CMK (cell line): ENCODE data around the gene ABHD18.
"Not testable (repeated sequence)": the region's sequence is repeated elsewhere in the genome, so short reads cannot be mapped to it uniquely, and the experiment has no call there.

Experiments used
- DNase-seq: peaks from one replicate; pipeline ENCODE4 v3.0.0-alpha.2; 2010; ENCODE audit warnings: low read depth

The ABHD18 gene

DNA sequence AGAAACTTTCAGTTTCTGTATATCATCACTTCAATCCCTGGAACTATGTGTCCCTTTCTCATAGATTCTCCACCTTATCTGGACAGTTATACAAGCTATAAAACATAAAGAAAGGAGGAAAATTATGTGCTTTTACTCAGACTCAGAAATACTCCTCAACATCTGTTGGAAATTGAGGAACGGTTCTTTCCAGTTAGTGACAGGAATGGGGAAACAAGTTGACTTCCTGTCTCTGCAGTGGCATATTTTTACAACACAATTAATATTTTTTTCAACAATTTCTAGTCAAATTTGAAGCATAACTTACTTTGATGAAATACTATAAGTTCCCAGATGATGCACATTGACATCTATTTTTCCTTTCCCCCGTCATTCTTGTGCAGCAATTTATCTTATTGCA, 27.9 kb downstream of the ABHD18 start:
- DNase-seq, result no peak

DNA sequence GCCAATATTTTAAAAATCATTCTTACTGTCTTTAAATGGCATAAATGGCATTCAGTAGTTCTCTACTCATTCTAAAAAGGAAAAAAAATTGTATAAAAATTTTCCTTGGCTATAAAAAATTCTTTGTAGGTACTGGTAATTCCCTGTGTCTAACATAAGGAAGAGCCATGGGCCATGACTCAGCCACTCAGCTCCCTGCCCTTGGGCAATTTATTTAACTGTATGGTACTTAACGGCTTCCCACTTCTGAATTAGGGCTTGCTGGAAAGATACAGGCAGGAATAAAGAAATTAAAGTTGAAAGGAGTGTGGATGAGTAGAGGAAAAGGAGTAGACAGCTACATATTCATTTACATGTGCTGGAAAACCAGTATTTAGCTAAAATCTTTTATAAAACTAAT, 30.6 kb downstream of the ABHD18 start:
- DNase-seq, result no peak

DNA sequence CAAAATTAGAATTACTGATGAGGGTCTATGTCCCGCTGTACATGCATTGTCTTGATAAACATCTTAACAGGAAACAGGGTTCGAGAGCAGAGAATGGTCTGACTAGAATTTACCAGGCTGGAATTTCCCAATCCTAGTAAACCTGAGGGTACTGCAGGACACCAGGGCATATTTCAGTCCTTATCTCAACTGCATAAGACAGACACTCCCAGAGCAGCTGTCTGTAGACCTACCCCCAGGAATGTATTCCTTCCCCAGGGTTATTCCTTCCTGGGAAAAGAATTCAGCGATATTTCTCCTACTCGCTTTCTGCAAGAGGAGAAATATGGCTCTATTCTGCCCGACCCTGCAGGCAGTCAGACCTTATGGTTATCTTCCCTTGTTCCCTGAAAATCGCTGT, 31.3 kb downstream of the ABHD18 start:
- not testable (repeated sequence) for DNase-seq

DNA sequence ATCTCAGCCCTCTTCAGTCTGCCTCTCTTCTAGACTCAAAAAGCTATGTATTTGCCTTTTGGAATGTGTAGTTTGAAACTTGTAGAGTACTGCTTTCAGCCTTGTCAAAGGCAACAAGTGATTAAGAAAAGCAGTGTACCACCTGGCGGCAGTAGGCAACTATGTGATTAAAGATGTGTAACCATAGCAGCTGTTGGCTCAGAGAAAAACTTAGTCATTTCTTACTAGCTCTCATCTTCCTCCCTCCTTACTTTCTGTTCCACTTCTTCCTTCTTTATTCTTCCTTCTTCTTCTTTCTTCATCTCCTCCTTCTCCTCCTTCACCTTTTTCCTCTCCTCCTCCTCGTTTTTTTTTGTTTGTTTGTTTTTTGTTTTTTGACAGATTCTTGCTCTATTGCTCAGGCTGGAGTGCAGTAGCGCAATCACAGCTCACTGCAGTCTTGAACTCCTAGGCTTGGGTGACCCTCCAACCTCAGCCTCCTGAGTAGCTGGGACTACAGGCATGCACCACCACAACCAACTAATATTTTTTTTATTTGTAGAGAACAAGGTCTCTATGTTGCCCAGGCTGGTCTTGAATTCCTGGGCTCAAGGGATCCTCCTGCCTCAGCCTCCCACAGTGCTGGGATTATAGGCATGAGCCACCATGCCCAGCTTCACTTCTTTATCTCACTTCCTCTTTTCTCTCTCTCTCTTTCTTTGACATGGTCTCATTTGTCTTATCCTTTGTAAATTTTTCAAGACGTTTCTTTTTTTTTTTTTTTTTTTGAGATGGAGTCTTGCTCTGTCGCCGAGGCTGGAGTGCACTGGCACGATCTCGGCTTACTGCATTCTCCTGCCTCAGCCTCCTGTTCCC, 32.6 kb downstream of the ABHD18 start:
- no peak for DNase-seq

DNA sequence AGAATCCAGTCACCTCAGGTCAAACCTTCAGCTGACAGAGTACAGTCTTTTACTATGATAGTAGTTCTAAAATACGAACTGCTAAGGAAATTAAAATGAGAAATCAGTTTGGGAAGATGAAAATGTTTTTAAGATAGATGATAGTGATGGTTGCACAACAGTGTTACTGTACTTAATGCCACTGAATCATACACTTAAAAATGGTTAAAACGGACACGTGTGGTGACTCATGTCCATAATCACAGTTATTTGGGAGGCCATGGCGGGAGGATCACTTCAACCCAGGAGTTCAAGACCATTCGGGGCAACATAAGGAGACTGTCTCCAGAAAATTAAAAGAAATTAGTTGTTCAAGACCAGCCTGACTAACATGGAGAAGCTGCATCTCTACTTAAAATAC, 41.4 kb downstream of the ABHD18 start:
- DNase-seq, result no peak

DNA sequence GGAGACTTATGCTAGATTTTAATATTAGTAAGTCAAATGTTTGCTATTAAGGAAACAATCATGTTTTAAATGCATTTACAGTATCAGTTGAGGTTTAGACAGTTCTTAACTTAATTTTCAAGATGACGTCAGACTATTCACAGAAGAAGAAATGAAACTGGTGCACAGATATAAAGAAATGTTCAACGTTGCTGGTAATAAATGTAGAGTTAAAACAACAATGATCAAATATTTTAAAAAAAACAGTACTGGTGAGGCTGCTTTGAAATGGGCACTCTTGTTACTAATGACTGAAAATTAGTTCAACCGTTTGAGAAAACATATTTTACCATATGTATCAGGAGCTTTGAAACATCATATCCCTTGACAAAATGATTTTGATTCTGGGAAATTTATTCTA, 44.2 kb downstream of the ABHD18 start:
- DNase-seq, result no peak

DNA sequence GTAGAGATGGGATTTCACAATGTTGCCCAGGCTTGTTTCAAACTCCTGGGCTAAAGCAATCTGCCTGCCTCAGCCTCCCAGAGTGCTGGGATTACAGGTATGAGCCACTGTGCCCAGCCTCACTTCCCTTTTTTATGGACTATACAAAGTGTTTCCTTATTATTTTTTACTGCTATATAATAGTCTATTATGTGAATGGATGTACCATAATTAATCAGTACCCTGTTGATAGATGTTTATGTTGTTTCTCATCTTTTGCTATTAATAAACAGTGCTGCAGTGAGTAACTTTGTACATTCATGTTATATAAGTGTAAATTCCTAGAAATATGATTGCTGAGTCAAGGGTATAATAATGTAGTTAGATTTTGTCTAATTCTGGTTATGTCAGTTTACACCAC, 60.1 kb downstream of the ABHD18 start:
- DNase-seq, result no peak

DNA sequence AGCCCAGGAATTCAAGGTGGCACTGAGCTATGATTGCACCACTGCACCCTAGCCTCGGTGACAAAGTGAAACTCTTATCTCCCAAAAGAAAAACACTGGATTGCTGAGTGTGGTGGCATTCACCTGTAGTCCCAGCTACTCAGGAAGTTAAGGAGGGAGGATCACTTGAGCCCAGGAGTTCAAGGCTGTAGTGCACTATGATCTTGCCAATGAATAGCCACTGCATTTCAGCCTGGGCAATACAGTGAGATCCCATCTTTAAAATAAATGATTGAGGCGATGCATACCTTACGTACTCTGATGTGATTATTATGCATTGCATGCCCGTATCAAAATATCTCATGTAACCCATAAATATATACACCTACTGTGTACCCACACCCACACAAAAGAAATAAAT, 64.7 kb downstream of the ABHD18 start:
- no peak for DNase-seq

DNA sequence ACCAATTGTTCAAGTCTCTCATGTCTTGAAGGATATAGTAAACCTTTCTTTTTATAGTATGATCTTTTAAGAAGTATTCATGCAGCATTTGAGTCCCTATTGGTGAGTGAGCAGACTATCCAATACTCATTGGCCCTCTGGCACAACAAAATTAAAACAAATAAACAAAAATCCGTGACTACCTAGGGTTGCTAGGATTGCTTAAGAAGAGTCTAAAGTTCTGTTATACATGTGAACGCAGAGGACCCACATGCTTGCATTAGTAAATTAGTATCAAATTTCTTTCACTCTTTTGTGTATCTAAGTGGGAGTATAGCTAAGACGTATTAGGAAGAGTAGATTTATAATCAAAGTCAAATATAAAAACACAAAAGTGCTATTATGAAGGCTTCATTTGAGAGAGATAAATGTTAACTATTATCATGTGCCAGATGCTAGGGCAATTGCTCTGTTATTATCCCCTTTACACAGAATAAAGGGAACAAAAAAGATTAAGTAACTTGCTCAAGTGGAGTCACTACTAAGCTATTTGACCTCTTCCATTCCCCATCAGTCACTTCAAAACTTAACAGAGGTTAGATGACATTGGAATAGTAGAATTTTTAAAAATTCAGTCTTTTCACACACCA, 66.7 kb downstream of the ABHD18 start:
- no peak for DNase-seq

DNA sequence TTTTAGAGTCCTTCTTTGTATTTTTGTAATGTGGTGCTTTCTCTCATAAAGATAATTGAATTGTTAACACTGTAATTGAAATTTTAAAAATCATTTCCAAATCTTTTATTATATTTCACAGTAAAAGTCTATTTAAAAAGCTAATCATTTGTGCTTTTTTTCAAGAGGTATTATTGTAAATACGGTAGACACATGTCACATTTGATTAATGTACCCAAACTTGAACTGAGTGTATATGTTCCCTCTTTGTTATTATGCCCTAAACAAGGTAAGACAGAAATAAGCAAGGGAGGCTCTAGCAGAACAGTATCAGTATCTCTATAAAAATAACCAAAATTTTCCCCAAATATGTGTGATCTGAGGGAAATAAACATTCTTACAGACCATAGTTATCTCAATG, 74.4 kb downstream of the ABHD18 start:
- DNase-seq, result no peak

DNA sequence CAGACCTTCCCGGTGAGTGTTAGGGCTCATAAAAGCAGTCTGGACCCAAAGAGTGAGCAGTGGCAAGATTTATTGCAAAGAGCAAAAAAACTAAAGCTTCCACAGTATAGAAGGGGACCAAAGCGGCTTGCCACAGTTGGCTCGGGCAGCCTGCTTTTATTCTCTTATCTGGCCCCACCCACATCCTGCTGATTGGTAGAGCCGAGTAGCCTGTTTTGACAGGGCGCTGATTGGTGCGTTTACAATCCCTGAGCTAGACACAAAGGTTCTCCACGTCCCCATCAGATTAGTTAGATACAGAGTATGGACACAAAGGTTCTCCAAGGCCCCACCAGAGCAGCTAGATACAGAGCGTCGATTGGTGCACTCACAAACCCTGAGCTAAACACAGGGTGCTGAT, 81.8 kb downstream of the ABHD18 start:
- DNase-seq, result not testable (repeated sequence)

DNA sequence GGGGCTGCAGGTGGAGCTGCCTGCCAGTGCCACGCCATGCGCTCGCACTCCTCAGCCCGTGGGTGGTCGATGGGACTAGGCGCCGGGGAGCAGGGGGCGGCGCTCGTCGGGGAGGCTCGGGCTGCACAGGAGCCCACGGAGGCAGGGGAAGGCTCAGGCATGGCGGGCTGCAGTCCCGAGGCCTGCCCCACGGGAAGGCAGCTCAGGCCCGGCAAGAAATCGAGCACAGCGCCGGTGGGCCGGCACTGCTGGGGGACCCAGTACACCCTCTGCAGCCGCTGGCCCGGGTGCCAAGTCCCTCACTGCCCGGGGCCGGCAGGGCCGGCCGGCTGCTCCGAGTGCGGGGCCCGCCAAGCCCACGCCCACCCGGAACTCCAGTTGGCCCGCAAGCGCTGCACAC, 82.3 kb downstream of the ABHD18 start:
- DNase-seq, result not testable (repeated sequence)

DNA sequence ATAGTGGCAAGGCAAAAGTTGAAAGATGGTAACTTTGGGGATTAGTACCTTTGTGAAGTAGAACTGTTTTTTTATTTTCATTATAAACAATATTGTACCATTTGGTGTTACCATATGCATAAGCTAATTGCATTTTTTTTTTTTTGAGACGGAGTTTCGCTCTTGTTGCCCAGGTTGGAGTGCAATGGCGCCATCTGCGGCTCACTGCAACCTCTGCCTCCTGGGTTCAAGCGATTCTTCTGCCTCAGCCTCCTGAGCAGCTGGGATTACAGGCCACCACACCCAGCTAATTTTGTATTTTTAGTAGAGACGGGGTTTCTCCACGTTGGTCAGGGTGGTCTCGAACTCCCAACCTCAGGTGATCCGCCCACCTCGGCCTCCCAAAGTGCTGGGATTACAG, 86.0 kb downstream of the ABHD18 start:
- DNase-seq, result not testable (repeated sequence)

DNA sequence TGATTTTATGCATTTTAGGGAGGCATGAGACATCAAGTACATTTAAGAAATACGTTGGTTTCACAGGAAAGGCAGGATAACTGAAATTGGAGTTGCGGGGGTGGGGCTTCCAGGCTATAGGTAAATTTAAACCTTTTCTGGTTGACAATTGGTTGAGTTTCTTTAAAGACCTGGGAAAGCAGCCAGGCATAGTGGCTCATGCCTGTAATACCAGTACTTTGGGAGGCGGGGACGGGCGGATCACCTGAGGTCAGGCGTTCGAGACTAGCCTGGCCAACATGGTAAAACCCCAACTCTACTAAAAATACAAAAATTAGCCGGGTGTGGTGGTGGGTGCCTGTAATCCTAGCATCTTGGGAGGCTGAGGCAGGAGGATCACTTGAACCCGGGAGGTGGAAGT, 89.7 kb downstream of the ABHD18 start:
- DNase-seq, result not testable (repeated sequence)

DNA sequence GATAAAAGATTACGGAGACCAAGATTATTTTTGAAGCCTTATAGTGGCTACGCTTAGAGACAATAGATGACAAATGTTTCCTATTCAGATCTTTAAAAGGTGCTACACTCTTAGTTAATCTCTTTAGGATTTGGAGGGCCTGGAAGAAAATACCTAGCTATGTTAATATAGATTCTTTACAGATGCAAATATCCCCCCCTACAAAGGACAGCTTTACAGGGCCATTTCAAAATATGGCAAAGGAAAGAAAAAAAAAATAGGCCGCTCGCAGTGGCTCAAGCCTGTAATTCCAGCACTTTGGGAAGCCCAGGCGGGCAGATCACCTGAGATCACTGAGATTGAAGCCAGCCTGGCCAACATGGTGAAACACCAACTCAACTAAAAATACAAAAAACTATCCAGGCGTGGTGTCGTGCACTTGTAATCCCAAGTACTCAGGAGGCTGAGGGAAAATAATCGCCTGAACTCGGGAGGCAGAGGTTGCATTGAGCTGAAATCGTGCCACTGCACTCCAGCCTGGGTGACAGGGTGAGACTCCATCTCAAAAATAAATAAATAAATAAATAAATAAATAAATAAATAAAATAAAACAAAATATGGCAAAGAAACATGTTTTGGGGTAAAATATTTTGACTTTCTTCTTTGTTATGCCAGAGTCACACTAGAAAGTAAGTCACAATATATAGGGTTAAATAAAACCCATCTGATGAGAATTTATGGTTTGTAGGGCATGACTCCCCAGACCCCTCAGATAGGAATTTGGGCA, 90.4 kb downstream of the ABHD18 start:
- not testable (repeated sequence) for DNase-seq

DNA sequence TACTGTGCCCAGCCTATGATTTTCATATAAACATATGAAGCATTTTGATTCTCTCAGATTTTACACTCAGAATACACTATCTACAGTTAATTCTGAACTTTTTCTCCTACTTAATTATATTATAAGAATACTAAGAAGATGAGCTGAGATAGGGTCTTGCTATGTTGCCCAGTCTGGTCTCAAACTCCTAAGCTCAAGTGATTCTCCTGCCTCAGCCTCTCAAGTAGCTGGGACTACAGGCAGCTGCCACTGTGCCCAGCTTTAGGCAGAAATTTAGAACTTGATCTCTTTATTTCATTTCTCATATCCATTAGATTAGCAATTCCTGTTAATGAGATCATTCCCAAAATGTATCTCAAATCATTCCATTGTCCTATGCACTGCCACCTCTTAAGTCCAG, 91.2 kb downstream of the ABHD18 start:
- no peak for DNase-seq

DNA sequence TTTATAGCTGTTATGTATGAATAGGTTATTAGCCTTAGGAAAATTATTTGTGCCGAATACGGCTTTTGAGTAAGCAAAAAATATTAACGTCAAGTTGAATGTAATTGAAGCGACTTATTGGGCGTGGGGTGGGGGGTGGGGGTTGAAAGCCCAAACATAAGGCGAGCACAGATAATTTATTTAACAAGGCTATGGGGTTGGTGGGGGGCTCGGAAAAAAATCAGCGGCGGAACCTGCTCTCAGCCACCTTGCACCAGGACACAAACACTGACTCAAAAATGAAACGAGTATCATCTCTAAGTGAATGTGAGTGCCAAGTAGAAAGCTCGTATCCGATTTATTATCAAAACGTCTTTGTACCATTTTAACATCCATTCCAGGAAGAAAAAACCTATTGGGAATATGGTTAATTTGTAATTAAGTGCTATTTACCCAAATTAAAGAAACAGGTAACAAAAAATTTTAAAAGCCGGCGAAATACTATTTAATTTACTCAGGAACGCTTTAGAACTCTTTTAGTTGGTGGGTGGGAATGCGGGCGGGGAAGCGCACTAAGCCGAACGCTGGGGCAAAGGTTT, 95.0 kb downstream of the ABHD18 start:
- no peak for DNase-seq

DNA sequence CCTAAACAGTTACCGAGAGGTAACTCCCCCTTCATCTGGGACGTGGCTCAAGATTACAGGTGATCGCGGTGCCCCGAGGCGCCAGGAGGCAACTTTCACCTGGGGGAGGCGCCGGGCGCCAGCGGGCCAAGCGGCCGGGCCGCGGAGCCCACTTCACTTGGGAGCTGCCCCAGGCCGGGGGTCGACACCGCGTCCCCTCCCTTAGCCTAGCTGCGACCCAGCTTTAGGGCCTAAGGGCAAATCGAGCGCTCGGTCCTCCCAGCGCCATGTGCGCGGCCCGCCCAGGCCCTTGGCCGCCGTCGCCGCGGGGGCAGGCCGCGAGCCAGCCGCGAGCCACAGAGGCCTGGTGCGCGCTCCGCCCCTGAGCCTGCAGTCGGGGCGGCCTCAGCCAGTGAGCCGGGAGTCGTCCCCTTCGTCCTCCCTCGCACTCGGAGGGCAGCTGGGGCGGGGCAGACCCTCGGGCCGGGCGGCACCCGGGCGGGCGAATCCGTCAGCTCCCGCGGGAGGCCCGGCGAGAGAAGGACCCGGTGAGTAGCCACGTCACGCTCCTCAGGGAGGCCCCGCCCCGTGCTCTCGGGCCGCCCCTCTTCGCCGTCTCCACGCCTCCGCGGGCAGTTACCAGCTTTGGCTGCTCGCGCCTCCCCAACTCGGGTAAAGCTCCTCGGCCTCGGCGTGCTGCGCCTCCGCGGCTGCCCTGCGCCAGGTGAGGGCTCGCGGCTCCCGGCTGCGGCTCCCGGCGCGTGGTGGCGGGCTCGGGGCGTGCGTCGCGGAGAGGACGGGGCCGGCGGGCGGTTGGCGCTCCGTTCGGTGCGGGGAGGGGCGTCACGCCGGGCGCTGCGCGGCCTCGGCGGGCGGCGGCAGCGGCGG, 95.7 kb downstream of the ABHD18 start, which contains the start of gene LARP1B:
TSS of gene LARP1B (plus strand) at position 614 of the 867 bp plus-strand sequence. CDS start 13,640 bp downstream, outside the sequence.
- DNase-seq, result peak; percentile 73

DNA sequence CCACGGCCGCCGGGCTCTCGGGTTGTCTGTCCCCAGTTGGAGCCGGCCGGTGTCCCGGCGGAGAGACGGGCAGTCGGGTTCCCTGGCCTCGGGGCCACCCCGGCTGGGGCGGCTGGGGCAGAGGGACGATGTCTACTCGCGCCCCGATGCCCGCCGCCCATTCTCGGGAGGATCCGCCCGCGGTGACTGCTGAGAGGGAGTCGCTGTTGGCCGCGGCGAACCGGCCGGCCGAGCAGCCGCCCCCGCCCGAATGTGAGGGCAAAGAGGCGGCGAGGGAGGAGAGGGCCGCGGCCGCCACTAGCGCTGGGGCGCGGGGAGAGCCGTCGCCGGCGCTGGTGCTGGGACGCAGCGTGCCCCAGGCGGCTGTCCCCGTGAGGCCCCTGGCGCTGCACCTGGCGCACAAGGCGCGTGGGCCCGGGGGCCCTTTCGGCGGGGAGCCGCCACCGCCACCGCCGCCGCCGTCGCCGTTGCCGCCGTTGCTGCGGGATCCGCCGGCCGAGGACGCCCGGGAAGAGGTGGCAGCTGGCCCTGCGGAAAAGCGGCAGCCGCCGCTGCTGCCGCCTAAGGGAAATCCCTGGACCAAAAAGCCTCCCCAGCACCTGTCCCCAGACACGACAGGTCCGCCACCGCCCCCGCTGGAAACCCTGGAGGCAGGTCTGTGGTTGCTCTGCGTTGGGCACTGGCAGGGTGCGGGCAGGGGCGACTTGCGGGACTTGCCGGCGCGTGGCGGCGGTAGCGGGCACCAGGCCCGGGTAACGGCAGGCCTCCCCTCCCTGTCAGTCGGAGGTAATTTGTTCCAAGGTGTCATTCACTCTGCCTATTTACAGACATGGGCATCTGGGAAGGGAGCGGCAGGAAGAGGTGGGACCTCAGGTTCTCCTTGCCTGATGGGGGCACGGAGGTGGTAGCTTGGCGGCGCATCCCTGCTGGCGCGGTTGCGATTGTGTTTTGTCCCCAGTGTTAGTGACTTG, 96.6 kb downstream of the ABHD18 start:
- DNase-seq, result no peak

DNA sequence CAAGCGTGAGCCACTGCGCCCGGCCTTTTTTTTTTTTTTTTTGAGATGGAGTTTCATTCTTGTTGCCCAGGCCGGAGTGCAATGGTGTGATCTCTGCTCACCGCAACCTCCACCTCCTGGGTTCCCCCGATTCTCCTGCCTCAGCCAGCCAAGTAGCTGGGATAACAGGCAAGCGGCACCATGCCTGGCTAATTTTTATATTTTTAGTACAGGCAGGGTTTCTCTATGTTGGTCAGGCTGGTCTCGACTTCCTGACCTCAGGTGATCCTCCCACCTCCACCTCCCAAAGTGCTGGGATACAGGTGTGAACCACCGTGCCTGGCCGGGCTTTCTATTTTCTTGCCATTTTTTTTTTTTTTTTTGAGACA, 101.2 kb downstream of the ABHD18 start:
- not testable (repeated sequence) for DNase-seq
